GM12891 (cell line): Measurements from ENCODE around the gene MAP2K5.

Experiments
- PAX5 ChIP-seq: IDR thresholded peaks from 2 replicates; pipeline ENCODE4 v1.6.1; 2011; ENCODE audit warnings: low read length, moderate library complexity, mild to moderate bottlenecking; ENCODE audit not compliant: insufficient read depth, severe bottlenecking
- POLR2A ChIP-seq: IDR thresholded peaks from 2 replicates; pipeline ENCODE4 v1.6.1; 2011; ENCODE audit warnings: low read depth, low read length, control low read depth
- POLR2AphosphoS5 ChIP-seq: IDR thresholded peaks from 2 replicates; pipeline ENCODE4 v1.6.1; 2011; ENCODE audit warnings: low read depth, low read length, control low read depth
- POU2F2 ChIP-seq: IDR thresholded peaks from 2 replicates; pipeline ENCODE4 v1.6.1; 2011; ENCODE audit warnings: low read depth, mild to moderate bottlenecking, control low read depth, low read length, moderate library complexity
- SPI1 ChIP-seq: IDR thresholded peaks from 2 replicates; pipeline ENCODE4 v1.6.1; 2011; ENCODE audit warnings: low read depth, low read length, control low read depth
- TAF1 ChIP-seq: IDR thresholded peaks from 2 replicates; pipeline ENCODE4 v1.6.1; 2011; ENCODE audit warnings: low read depth, low read length, control low read depth

- TF ChIP-seq POLR2AphosphoS5 (no peak), POLR2A (no peak), TAF1 (no peak), SPI1 (no peak), POU2F2 (no peak), PAX5 (no peak)
These were observed 218.8 kb downstream of the MAP2K5 start for GRCh38 chr15:67761343-67761742.
